OCI-LY1 (cell line): ENCODE measurements around the gene PDS5B.

Experiments used
- H2AFZ ChIP-seq: fragments of 200-600 bp; sonication (generic), shearing (Covaris generic); 2 replicates; pipeline ENCODE4 v1.6.0; 2014; ENCODE audit warnings: antibody characterized with exemption, mild to moderate bottlenecking, low read length
- H3F3A ChIP-seq: fragments of 200-600 bp; sonication (generic), shearing (Covaris generic); 2 replicates; pipeline ENCODE4 v1.6.0; 2014; ENCODE audit warnings: mild to moderate bottlenecking, antibody characterized with exemption, low read length, moderate library complexity; ENCODE audit not compliant: insufficient read depth
- H3K27ac ChIP-seq: fragments of 200-600 bp; sonication (generic); 2 replicates; pipeline ENCODE4 v1.5.1; 2014; ENCODE audit warnings: low read length, mixed run types, mild to moderate bottlenecking, low read depth; ENCODE audit not compliant: poor library complexity, severe bottlenecking
- H3K27me3 ChIP-seq: fragments of 200-600 bp; sonication (generic); 2 replicates; pipeline ENCODE4 v1.6.0; 2014; ENCODE audit warnings: antibody characterized with exemption, mild to moderate bottlenecking, low read length, moderate library complexity; ENCODE audit not compliant: insufficient read depth
- H3K36me3 ChIP-seq: fragments of 200-600 bp; sonication (generic); 2 replicates; pipeline ENCODE4 v1.6.1; 2014; ENCODE audit warnings: mild to moderate bottlenecking, antibody characterized with exemption, low read length, moderate library complexity, mixed read lengths; ENCODE audit not compliant: insufficient read depth
- H3K4me1 ChIP-seq: fragments of 200-600 bp; sonication (generic); 2 replicates; pipeline ENCODE4 v1.5.1; 2014; ENCODE audit warnings: mild to moderate bottlenecking, low read length, moderate library complexity; ENCODE audit not compliant: insufficient read depth, severe bottlenecking
- H3K4me2 ChIP-seq: fragments of 200-600 bp; sonication (generic), shearing (Covaris generic); 2 replicates; pipeline ENCODE4 v1.6.1; 2014; ENCODE audit warnings: low read length
- H3K4me3 ChIP-seq: fragments of 200-600 bp; sonication (generic); 2 replicates; pipeline ENCODE4 v1.5.1; 2014; ENCODE audit warnings: low read length, low read depth, mild to moderate bottlenecking, mixed read lengths; ENCODE audit not compliant: poor library complexity, severe bottlenecking
- H3K79me2 ChIP-seq: fragments of 200-600 bp; shearing (Covaris generic); 2 replicates; pipeline ENCODE4 v1.6.1; 2016; ENCODE audit warnings: mixed run types, low read length, mixed read lengths; ENCODE audit not compliant: insufficient read depth
- H3K9ac ChIP-seq: fragments of 200-600 bp; sonication (generic), shearing (Covaris generic); 2 replicates; pipeline ENCODE4 v1.6.1; 2014; ENCODE audit warnings: mild to moderate bottlenecking, low read length, mixed read lengths
- H3K9me2 ChIP-seq: fragments of 200-600 bp; sonication (generic), shearing (Covaris generic); 2 replicates; pipeline ENCODE4 v1.6.1; 2014; ENCODE audit warnings: low read depth, mild to moderate bottlenecking, low read length, mixed read lengths
- H3K9me3 ChIP-seq: fragments of 200-600 bp; shearing (Covaris generic); 2 replicates; pipeline ENCODE4 v1.6.1; 2014; ENCODE audit warnings: low read length, mixed read lengths
- H4K20me1 ChIP-seq: fragments of 200-600 bp; sonication (generic), shearing (Covaris generic); 2 replicates; pipeline ENCODE4 v1.6.0; 2016; ENCODE audit warnings: mild to moderate bottlenecking, low read length; ENCODE audit not compliant: insufficient read depth
- EZH2 ChIP-seq: fragments of 200-600 bp; sonication (generic), shearing (Covaris generic); IDR thresholded peaks from 2 replicates; pipeline ENCODE4 v1.8.0; 2017; ENCODE audit warnings: borderline replicate concordance, mixed run types, mild to moderate bottlenecking, antibody characterized with exemption, low read length, moderate library complexity, mixed read lengths
- TF ChIP-seq, protein P1 (sequence below): fragments of 200-600 bp; sonication (generic), shearing (Covaris generic); IDR thresholded peaks from 2 replicates; pipeline ENCODE4 v1.5.1; 2017; ENCODE audit warnings: mild to moderate bottlenecking, antibody characterized with exemption, low read length, moderate library complexity, mixed read lengths

The PDS5B gene

DNA sequence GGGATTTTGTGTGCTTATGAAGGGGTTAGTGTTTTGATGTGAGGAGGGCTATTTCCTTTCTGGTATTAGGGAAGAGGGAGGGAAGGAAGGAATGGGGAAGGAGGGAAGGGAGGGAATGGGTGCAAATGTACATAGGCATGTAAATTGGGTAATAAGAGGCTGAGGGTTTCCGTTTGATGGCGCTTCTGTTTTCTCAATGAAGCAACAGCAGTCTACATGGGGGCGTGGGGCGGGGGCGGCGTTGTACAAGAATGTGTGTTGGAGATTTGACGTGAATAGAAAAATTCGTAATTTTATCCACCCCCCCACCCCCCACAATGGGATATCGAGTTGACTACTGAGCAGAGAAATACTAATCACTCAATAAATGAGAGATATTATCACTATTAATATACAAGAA is 52.5 kb downstream of the PDS5B start:
- H4K20me1 ChIP-seq: no peaks in the 10 kb centered on the region
- H3K27me3 ChIP-seq: no peaks in the 10 kb centered on the region
- no peak overlapping the region for H3K9ac ChIP-seq
- peaks cover 42% of the 10 kb centered on the region for H3K79me2 ChIP-seq
- H3K4me3 ChIP-seq: no peak overlapping the region
- no peaks in the 10 kb centered on the region for H3K9me2 ChIP-seq
- H3K9me3 ChIP-seq: no peaks in the 10 kb centered on the region
- H3K36me3 ChIP-seq: no peaks in the 10 kb centered on the region
- H3K4me1 ChIP-seq: peaks cover 23% of the 10 kb centered on the region
- TF ChIP-seq, protein P1, sequence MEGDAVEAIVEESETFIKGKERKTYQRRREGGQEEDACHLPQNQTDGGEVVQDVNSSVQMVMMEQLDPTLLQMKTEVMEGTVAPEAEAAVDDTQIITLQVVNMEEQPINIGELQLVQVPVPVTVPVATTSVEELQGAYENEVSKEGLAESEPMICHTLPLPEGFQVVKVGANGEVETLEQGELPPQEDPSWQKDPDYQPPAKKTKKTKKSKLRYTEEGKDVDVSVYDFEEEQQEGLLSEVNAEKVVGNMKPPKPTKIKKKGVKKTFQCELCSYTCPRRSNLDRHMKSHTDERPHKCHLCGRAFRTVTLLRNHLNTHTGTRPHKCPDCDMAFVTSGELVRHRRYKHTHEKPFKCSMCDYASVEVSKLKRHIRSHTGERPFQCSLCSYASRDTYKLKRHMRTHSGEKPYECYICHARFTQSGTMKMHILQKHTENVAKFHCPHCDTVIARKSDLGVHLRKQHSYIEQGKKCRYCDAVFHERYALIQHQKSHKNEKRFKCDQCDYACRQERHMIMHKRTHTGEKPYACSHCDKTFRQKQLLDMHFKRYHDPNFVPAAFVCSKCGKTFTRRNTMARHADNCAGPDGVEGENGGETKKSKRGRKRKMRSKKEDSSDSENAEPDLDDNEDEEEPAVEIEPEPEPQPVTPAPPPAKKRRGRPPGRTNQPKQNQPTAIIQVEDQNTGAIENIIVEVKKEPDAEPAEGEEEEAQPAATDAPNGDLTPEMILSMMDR: no peak
- TF ChIP-seq EZH2: no peak
- H3K27ac ChIP-seq: no peak overlapping the region
- no peak overlapping the region for H2AFZ ChIP-seq
- no peaks in the 10 kb centered on the region for H3F3A ChIP-seq
- H3K4me2 ChIP-seq: no peak overlapping the region

DNA sequence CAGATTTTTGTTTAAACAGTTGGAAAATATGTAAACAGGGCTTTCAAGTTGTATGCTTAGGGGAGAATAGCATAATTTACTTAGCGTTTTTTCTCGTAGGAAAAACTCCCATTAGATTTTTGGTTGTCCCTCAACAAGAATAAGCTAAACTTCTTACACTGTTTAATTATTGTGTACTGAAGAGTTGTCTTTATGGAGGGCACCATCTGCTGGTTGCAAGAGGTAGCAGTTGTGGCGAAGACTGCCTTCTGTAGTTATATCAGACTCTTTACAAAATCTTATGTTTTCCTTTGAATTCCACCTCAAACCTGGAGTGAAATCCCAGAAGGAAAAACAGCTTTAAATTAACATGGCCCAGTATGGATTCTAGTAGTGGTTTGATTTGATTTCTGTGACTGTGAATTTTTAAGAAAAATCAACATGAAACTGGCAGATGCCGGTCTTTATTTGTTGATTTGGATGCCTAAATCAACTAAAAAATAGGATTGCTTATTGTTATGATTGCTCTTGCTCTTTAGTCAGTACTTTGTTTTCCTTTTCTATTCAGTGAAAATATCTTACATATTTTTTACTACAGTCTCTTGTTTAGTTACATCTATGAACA is 53.4 kb downstream of the PDS5B start:
- TF ChIP-seq, protein P1: peak; percentile 54
- no peak for TF ChIP-seq EZH2
- Histone ChIP-seq H3K27ac (no peak overlapping the region), H4K20me1 (no peaks in the 10 kb centered on the region), H3F3A (no peaks in the 10 kb centered on the region), H3K79me2 (peaks cover 50% of the 10 kb centered on the region), H3K36me3 (no peaks in the 10 kb centered on the region), H3K4me3 (no peak overlapping the region), H3K4me1 (peaks cover 29% of the 10 kb centered on the region), H3K9me3 (no peaks in the 10 kb centered on the region), H3K27me3 (no peaks in the 10 kb centered on the region), H3K9ac (no peak overlapping the region), H3K9me2 (no peaks in the 10 kb centered on the region), H2AFZ (no peak overlapping the region), H3K4me2 (no peak overlapping the region)

DNA sequence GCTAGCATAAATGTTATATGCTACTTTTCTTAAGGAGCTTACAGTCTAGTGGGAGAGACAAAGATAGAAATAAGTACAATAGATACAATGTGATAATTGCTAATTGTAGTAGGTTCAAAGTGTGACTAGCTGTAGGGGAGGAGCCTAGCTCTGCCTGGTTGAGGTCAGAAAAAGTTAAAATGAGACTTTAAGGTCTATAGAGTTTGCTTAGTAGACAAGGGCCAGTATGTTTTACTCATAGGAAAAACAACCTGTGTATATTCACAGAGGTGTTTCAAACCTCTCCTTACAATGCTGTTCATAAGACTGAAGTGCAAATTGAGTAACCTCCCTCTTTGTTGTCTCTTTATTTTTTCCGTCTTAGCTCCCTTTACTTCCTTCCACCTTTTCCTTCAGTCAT is 56.1 kb downstream of the PDS5B start:
- H3K9me3 ChIP-seq: no peaks in the 10 kb centered on the region
- no peak overlapping the region for H3K9ac ChIP-seq
- no peak overlapping the region for H3K27ac ChIP-seq
- peaks cover 76% of the 10 kb centered on the region for H3K79me2 ChIP-seq
- TF ChIP-seq EZH2: no peak
- TF ChIP-seq, protein P1: no peak
- no peak overlapping the region for H3K4me2 ChIP-seq
- no peaks in the 10 kb centered on the region for H3K9me2 ChIP-seq
- H2AFZ ChIP-seq: no peak overlapping the region
- no peaks in the 10 kb centered on the region for H3K36me3 ChIP-seq
- no peak overlapping the region for H3K4me3 ChIP-seq
- H4K20me1 ChIP-seq: no peaks in the 10 kb centered on the region
- H3F3A ChIP-seq: no peaks in the 10 kb centered on the region
- no peaks in the 10 kb centered on the region for H3K27me3 ChIP-seq
- H3K4me1 ChIP-seq: peaks cover 43% of the 10 kb centered on the region
